ENCODE data around the gene XYLB.

The XYLB gene

GRCh38 chr3:38370861-38371260 lies 24.3 kb downstream of the XYLB start:
- TF ChIP-seq, protein P1, sequence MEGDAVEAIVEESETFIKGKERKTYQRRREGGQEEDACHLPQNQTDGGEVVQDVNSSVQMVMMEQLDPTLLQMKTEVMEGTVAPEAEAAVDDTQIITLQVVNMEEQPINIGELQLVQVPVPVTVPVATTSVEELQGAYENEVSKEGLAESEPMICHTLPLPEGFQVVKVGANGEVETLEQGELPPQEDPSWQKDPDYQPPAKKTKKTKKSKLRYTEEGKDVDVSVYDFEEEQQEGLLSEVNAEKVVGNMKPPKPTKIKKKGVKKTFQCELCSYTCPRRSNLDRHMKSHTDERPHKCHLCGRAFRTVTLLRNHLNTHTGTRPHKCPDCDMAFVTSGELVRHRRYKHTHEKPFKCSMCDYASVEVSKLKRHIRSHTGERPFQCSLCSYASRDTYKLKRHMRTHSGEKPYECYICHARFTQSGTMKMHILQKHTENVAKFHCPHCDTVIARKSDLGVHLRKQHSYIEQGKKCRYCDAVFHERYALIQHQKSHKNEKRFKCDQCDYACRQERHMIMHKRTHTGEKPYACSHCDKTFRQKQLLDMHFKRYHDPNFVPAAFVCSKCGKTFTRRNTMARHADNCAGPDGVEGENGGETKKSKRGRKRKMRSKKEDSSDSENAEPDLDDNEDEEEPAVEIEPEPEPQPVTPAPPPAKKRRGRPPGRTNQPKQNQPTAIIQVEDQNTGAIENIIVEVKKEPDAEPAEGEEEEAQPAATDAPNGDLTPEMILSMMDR (IDR thresholded peaks at IDR 0.05; ENCODE audit: low read depth, low read length, missing control alignments), result no peak
- no peak for DNase-seq (ENCODE audit: low read depth)
- no peak overlapping the region for H3K4me3 ChIP-seq (ENCODE audit: low read depth, low read length)

DNA sequence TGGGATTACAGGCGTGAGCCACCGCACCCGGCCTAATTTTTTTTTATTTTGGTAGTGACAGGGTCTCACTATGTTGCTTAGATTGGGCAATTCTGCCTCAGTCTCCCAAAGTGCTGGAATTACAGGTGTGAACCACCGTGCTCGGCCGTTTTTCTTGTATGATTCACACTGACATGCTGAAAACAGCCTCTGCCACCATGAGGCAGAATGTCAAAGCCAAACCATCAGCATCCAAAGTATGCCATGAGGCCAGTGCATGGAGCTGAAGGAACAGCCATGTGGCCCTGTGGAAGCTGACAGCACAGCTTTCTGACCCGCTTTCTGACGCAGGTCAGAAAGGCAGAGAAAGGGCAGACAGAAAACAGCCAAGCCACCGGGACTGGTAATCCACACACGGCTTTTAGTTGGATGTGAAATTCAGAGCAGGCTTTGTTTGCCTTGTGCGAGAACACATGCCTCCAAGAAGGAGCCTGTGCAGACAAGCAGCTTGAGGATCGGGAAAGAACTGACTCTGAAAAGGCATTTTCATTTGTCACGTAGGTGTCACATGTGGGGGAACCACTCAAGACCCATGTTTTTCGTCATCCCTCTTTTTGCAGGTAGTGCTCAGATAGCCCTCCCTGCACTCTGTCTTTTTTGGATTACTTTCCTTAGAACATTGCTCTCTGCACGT lies 25.1 kb downstream of the XYLB start:
- DNase-seq (ENCODE audit: low read depth), result no peak
- TF ChIP-seq, protein P1 (IDR thresholded peaks at IDR 0.05; ENCODE audit: low read depth, low read length, missing control alignments), result no peak

DNA sequence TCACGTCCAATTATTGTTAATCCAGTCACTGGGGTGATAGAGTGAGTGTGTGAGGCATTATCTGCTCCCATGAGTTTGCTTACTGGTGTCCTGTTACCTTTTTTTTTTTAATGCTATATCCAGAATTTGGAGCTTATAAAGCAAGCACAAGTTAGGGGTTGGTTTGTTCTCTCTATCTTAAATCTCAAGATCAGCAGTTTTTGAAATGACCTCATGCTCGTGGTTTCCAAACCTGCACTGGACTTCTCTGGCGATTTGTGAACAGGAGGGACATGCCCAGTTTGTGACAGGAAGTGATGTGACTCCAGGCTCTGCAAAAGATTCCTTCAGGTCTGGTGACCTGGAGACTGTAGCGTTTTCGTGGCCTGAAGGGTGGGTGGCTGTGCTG lies 25.6 kb downstream of the XYLB start:
- no peak for DNase-seq (ENCODE audit: low read depth)
- H3K4me3 ChIP-seq (ENCODE audit: low read depth, low read length), result no peak overlapping the region
- TF ChIP-seq, protein P1 (IDR thresholded peaks at IDR 0.05; ENCODE audit: low read depth, low read length, missing control alignments), result no peak

More for the DNA sequence above, 25.1 kb downstream of the XYLB start:
- no peak overlapping the region for H3K4me3 ChIP-seq (ENCODE audit: low read depth, low read length)

DNA sequence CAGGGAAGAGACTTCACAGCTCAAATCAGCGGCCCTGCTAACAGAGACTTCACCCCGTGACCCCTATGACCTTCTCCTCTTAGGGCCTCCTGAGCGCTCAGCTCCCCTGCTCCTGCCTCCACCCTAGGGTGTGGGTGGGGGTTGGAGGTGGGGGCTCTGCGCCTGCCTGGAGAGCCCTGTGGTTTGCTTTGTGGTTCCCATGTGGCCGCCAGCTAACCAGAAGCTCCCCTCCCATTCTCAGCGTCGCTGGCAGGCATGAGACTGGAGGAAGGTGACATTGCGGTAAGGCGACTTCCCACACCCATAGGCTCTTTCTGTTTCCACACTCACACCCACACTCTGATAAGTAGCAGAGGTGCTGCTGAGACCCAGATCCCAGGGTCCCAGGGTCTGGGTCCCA lies 27.6 kb downstream of the XYLB start:
- TF ChIP-seq, protein P1 (IDR thresholded peaks at IDR 0.05; ENCODE audit: low read depth, low read length, missing control alignments), result no peak
- no peak overlapping the region for H3K4me3 ChIP-seq (ENCODE audit: low read depth, low read length)
- DNase-seq (ENCODE audit: low read depth), result no peak

GRCh38 chr3:38375072-38375471 lies 28.5 kb downstream of the XYLB start:
- no peak overlapping the region for H3K4me3 ChIP-seq (ENCODE audit: low read depth, low read length)
- no peak for DNase-seq (ENCODE audit: low read depth)
- TF ChIP-seq, protein P1 (IDR thresholded peaks at IDR 0.05; ENCODE audit: low read depth, low read length, missing control alignments), result no peak

DNA sequence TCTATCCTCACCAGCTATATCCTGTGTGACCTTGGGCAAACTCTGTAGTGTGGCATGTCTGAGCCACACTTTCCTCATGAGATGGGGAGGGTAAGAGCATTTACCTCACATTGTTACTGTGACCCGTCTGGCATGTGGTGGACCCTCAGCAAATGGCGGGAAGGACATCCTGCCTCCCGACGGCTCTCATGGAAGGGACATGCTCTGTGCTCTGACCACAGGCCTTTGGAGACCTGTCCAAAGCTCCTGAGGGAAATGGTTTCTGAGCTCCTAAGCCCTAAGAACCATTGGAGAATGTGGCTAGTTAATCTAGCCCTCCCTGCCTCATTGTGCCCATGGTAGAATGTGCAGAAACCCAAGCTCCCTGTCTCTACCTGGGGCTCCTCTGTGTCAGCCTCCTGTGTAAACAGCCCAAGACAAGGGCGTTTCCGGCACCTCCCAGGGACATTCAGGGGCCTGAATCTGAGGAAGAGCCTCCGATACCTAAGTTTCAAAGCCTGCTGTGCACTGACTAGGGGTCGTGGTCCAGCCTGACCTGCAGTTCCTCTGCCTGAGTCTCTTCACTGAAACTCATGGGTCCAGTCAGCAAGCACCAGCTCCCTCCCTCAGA lies 29.0 kb downstream of the XYLB start:
- no peak for DNase-seq (ENCODE audit: low read depth)
- TF ChIP-seq, protein P1 (IDR thresholded peaks at IDR 0.05; ENCODE audit: low read depth, low read length, missing control alignments), result no peak
- H3K4me3 ChIP-seq (ENCODE audit: low read depth, low read length), result no peak overlapping the region
